ENCODE data around the gene PGM5. TPM values are rescaled to one million over a fixed set of nuclear protein-coding genes. Genes with fewer than 3 reads are reported as not detected.

The PGM5 gene
- total and polyA plus RNA-seq, 2 of the 4 experiments (the other 2 are of a cell fraction): 8.3 to 14.7 TPM

GRCh38 chr9:68419901-68420300 lies 63.5 kb downstream of the PGM5 start:
- H4K91ac ChIP-seq (ENCODE audit: insufficient read depth, low read depth, low read length): no peak overlapping the region
- intact Hi-C loops (cut with micrococcal nuclease) (no loop called here), dilution Hi-C loops (cut with HindIII; ENCODE audit: low sequenced_read_pairs, unreplicated experiment) (no loop called here), in situ Hi-C loops (cut with MboI; ENCODE audit: low sequenced_read_pairs) (no loop called here)
- no peaks in the 10 kb centered on the region for H3K4me1 ChIP-seq (ENCODE audit: control insufficient read depth, insufficient read depth, low read length)
- H4K20me1 ChIP-seq (ENCODE audit: insufficient read depth, low read length): no peaks in the 10 kb centered on the region
- no CpG with 5 or more reads among the region's 3 CpGs for WGBS, 2 experiments (ENCODE audit: extremely low coverage in 2 of 2, insufficient read length in 1 of 2)
- H3K4ac ChIP-seq (ENCODE audit: low read depth, low read length): no peak overlapping the region
- no TSS peak for BruUV-seq (replicated peaks)
- no peak overlapping the region for H3K14ac ChIP-seq (replicated peaks; ENCODE audit: low read depth, low read length)
- no peak overlapping the region for H3K4me2 ChIP-seq (ENCODE audit: low read depth, low read length)
- no peak overlapping the region for H4K5ac ChIP-seq (ENCODE audit: low read depth, low read length)
- POLR2A ChIA-PET (ENCODE audit: unreplicated experiment): no interaction called here
- H2BK20ac ChIP-seq (ENCODE audit: low read depth, low read length): no peak overlapping the region
- no peaks in the 10 kb centered on the region for H3K27me3 ChIP-seq (ENCODE audit: control insufficient read depth, insufficient read depth, low read length)
- no peak overlapping the region for H3K4me3 ChIP-seq (ENCODE audit: insufficient read depth, low read depth, low read length)
- H3K9ac ChIP-seq (ENCODE audit: low read depth, low read length): no peak overlapping the region
- no peak overlapping the region for H2AFZ ChIP-seq (replicated peaks; ENCODE audit: low read length, poor library complexity)
- no peak overlapping the region for H2AK5ac ChIP-seq (ENCODE audit: low read depth, low read length)
- no peak overlapping the region for H2BK5ac ChIP-seq (ENCODE audit: low read depth, low read length, poor library complexity, severe bottlenecking)
- TF ChIP-seq NFE2L2 (IDR thresholded peaks at IDR 0.05; ENCODE audit: low read depth, low read length) (no peak), MAFK (IDR thresholded peaks at IDR 0.05; ENCODE audit: low read depth, low read length) (no peak), CHD1 (IDR thresholded peaks at IDR 0.05; ENCODE audit: low read depth, low read length) (no peak)
- no peaks in the 10 kb centered on the region for H3K79me1 ChIP-seq (ENCODE audit: low read depth in 1 of 2, low read length in 2 of 2)
- H3K36me3 ChIP-seq (ENCODE audit: control insufficient read depth, insufficient read depth, low read length): no peaks in the 10 kb centered on the region
- CTCF ChIA-PET: no interaction called here
- ATAC-seq (ENCODE audit: low read depth) (no peak), DNase-seq (no peak)
- H2BK15ac ChIP-seq (ENCODE audit: low read depth, low read length): no peak overlapping the region
- H3K23ac ChIP-seq (ENCODE audit: low read depth, low read length): no peak overlapping the region
- no peaks in the 10 kb centered on the region for H3K9me1 ChIP-seq (ENCODE audit: insufficient read depth, low read length)
- H3K56ac ChIP-seq (ENCODE audit: extremely low read depth, insufficient read depth, low read length): no peak overlapping the region
- no peak overlapping the region for H2BK120ac ChIP-seq (ENCODE audit: low read depth, low read length)
- no peaks in the 10 kb centered on the region for H3K9me3 ChIP-seq (ENCODE audit: control insufficient read depth, insufficient read depth, low read length)
- no peak overlapping the region for H3K27ac ChIP-seq (ENCODE audit: insufficient read depth, low read length)
- no peak overlapping the region for H2AK9ac ChIP-seq (replicated peaks; ENCODE audit: low read depth, low read length, poor library complexity)
- H3K18ac ChIP-seq (ENCODE audit: low read depth, low read length): no peak overlapping the region
- H4K8ac ChIP-seq (ENCODE audit: low read depth in 2 of 2, low read length in 2 of 2): no peak overlapping the region
